GM12865 (cell line): ENCODE measurements around the gene DRD3.
A peak's percentile ranks its signal among the peaks of the same experiment; 100 is the strongest.

Experiments
- DNase-seq: peaks from one replicate; pipeline ENCODE4 v3.0.0; 2010; ENCODE audit warnings: low read depth
- H3K4me3 ChIP-seq: 2 replicates; pipeline ENCODE4 v1.5.1; 2011; ENCODE audit warnings: mild to moderate bottlenecking, low read depth, low read length, control low read depth
- TF ChIP-seq, protein P1 (sequence below): IDR thresholded peaks from 2 replicates; pipeline ENCODE4 v1.5.1; 2011; ENCODE audit warnings: low read length, control low read depth, low read depth, inconsistent platforms; ENCODE audit not compliant: insufficient read depth; ENCODE audit errors: missing control alignments

The DRD3 gene

DNA sequence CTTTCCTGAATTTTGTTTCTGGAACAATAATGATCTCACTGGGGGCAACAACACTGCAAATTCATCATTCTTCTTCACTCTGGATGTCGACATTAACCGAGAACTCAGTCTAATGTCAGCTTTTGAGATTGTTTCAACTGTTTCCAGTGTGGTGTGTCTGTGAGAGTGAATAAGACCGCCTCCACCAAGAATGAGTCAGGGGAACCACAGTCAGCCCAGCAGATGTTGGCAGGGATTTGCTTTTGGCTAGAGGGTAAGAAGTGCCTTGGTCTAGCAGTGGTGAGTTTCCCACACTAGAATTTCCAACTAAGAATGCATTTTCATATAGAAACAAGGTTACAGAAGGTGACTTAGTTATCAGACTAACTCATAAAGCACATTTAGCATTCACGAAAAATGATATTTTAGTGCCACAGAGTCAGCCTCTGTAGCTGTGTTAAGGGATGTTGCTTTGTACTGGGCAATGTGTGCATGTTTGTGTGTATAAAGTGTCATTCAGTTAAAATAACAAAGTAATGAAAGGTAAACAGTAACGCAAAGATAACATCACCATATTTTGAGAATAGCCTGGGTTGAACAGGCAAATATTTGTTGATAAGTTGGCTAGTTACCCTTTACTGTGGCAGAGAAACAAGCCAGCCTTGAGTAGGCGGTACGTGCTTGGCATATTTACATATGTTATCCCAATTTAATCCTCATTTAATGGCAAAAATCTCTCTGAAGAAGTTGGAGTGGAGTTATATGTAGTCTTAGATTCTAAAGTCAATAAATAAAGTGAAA lies 33.8 kb downstream of the DRD3 start:
- TF ChIP-seq, protein P1, sequence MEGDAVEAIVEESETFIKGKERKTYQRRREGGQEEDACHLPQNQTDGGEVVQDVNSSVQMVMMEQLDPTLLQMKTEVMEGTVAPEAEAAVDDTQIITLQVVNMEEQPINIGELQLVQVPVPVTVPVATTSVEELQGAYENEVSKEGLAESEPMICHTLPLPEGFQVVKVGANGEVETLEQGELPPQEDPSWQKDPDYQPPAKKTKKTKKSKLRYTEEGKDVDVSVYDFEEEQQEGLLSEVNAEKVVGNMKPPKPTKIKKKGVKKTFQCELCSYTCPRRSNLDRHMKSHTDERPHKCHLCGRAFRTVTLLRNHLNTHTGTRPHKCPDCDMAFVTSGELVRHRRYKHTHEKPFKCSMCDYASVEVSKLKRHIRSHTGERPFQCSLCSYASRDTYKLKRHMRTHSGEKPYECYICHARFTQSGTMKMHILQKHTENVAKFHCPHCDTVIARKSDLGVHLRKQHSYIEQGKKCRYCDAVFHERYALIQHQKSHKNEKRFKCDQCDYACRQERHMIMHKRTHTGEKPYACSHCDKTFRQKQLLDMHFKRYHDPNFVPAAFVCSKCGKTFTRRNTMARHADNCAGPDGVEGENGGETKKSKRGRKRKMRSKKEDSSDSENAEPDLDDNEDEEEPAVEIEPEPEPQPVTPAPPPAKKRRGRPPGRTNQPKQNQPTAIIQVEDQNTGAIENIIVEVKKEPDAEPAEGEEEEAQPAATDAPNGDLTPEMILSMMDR = no peak
- DNase-seq = peak; percentile 28
- H3K4me3 ChIP-seq = no peak overlapping the region

DNA sequence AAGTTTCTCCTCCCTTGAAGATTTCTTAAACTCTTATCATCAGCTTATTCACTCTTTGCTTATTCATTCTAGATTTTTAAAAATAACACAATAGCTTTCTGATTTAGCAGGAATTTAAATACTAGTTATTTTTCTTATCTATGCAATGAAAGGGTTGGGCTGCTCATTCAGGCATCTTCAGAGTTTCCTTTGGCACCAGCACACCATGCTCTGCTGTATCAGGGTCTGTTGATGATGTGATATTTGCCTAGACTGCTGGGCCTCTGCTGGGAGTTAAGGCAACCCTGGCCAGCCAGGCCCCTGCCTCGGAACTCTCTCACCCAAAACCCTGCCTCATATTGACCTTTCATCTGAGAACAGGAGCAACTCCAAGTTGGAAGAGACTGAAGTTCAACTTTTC lies 35.0 kb downstream of the DRD3 start:
- TF ChIP-seq, protein P1 = no peak
- no peak for DNase-seq
- H3K4me3 ChIP-seq = no peak overlapping the region

DNA sequence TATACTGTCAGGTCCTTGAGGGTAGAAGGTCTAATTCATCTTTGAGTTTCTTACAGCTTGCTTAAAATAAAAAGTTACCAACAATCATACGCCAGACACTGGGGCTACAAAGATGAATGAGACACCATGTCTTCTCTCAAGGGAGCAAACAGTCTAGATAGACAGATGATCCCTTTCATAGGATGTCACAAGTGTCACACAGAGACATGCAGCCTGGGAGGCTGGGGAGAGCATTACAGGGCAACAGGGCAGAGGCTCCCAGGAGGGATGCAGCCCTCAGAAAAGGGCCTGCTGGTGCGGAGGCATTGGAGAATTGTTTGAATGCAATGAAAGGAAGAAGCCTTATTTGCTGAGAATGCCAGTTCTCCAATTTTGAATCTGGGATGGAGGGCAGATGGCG lies 39.0 kb downstream of the DRD3 start:
- no peak for DNase-seq
- no peak overlapping the region for H3K4me3 ChIP-seq
- TF ChIP-seq, protein P1 = no peak

DNA sequence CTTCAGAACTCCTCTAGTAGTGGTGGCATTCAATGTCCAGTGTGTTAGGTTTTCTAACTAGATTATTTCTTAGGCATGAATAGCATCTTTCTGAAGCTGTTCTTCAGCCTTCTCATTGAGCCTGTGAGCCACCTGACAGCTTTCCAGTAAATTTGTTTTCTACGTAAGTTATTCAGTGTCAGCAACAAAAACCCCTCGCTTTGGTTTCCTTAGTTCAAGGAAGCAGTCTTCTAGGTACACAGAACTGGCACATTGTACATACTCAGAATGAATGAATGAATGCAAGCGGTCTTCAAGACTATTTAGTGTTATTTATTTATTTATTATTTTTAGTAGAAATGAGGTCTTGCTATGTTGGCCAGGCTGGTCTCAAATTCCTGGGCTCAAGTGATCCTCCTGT lies 44.9 kb downstream of the DRD3 start:
- TF ChIP-seq, protein P1 = no peak
- DNase-seq = no peak
- H3K4me3 ChIP-seq = no peak overlapping the region

DNA sequence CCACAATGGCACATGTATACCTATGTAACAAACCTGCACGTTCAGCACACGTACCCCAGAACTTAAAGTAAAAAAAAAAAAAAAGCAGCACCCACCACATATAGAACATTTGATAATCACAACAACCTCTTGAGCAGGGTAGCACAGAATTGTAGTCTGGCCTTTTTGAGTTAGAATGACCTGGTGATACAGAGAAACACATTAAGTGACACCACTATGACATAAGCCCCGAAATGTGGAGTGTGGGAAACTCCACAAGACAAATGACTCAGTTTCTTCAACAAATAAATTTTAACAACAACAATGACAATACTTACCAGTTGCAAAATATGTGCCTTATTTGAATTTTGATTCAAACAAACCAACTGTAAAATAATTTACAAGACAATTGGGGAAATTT lies 46.4 kb downstream of the DRD3 start:
- DNase-seq = no peak
- H3K4me3 ChIP-seq = no peak overlapping the region
- TF ChIP-seq, protein P1 = no peak

DNA sequence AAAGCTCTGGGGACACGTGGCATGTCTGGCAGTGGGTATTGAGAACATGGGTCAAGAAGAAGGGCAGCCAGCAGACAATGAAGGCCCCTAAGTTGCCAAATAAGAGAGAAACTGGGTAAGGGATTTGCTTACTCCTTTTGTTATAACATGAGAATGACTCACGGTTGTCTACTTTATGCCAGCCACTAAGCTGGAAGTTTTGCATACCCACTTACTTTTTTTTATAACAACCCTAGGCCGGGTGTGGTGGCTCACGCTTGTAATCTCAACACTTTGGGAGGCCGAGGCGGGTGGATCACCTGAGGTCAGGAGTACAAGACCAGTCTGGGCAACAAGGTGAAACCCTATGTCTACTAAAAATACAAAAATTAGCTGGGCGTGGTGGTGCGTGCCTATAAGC lies 50.0 kb downstream of the DRD3 start:
- no peak overlapping the region for H3K4me3 ChIP-seq
- TF ChIP-seq, protein P1 = no peak
- DNase-seq = no peak

DNA sequence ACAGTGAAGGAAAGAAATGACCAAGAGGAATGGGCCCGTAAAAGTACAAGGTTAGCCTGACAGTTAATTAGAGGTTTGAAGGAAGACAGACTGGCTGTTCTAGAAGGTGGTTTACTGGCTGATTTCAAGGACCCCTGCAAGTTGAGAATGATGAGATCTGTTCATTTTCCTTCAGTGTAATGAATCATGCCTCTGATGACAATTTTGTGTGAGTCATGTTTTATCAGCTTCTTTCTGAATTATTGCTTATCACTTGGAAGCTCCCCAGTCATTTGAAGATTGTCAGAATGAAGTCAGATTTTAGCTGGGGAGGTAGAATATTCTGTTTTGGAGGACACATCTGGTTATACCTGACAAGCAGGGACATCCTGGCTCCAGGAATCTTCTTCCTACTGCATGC lies 50.6 kb downstream of the DRD3 start:
- DNase-seq = no peak
- TF ChIP-seq, protein P1 = no peak
- no peak overlapping the region for H3K4me3 ChIP-seq
